T-cell (primary cell): ENCODE measurements around the gene ARAP1. TPM values are rescaled to one million over a fixed set of nuclear protein-coding genes. Genes with fewer than 3 reads are reported as not detected.
A peak's percentile ranks its signal among the peaks of the same experiment; 100 is the strongest.

Experiments
- ATAC-seq, 4 experiments: fragments of 200-7000 bp in 3 of 4; fragments of 150-1000 bp in 1 of 4; cut with Tn5 transposase; replicated peaks in 1 of 4; 1 replicate in 3 of 4; 2 replicates in 1 of 4; pipeline ENCODE4 v1.10.0; 2021; ENCODE audit warnings: moderate library complexity in 3 of 4, mild to moderate bottlenecking in 2 of 4, moderate number of reproducible peaks in 1 of 4
- CTCF ChIA-PET, 2 donors: fragments of 300-600 bp; sonication (Branson Sonifier 250); formaldehyde crosslinking; loops; one replicate each; lab custom pipeline; 2022; ENCODE audit warnings: antibody characterized with exemption in 2 of 2; lab: Charles Lee
- POLR2A ChIA-PET, 2 donors: fragments of 300-600 bp; sonication (Branson Sonifier 250); formaldehyde crosslinking; loops; one replicate each; lab custom pipeline; 2022; ENCODE audit warnings: antibody characterized with exemption in 2 of 2; lab: Charles Lee
- DNase-seq, 35 experiments: peaks; one replicate each; pipeline versions ENCODE4 v3.0.0 to v3.0.0-alpha.2; 2013 to 2023
- H3K27ac ChIP-seq: one replicate; pipeline ENCODE4 v1.5.1; 2013; ENCODE audit warnings: low read length
- H3K27me3 ChIP-seq, 2 experiments: replicated peaks in 1 of 2; 1 replicate in 1 of 2; 2 replicates in 1 of 2; pipeline versions ENCODE4 v1.6.1 to v1.7.0; 2013; ENCODE audit warnings: low read length in 1 of 2, mixed read lengths in 1 of 2; ENCODE audit not compliant: control insufficient read depth in 2 of 2, insufficient read depth in 2 of 2; ENCODE audit errors: extremely low read depth in 1 of 2
- H3K36me3 ChIP-seq, 2 donors: 1 replicate in 1 of 2; 2 replicates in 1 of 2; pipeline versions ENCODE4 v1.6.1 to v1.7.0; 2013; ENCODE audit warnings: low read length in 1 of 2; ENCODE audit not compliant: control insufficient read depth in 2 of 2, insufficient read depth in 1 of 2; ENCODE audit errors: extremely low read depth in 1 of 2
- H3K4me1 ChIP-seq, 2 experiments: 1 replicate in 1 of 2; 2 replicates in 1 of 2; pipeline versions ENCODE4 v1.6.1 to v1.7.0; 2013; ENCODE audit warnings: low read length in 2 of 2, mixed read lengths in 1 of 2; ENCODE audit not compliant: insufficient read depth in 2 of 2, control insufficient read depth in 1 of 2; ENCODE audit errors: extremely low read depth in 1 of 2
- H3K4me3 ChIP-seq, 2 donors: 1 replicate in 1 of 2; 2 replicates in 1 of 2; pipeline versions ENCODE4 v1.5.1 to v1.7.0; 2013; ENCODE audit warnings: mild to moderate bottlenecking in 2 of 2, low read length in 1 of 2, moderate library complexity in 1 of 2; ENCODE audit not compliant: control insufficient read depth in 1 of 2; ENCODE audit errors: extremely low read depth in 1 of 2
- H3K9me3 ChIP-seq: 2 replicates; pipeline ENCODE4 v1.7.0; 2013
- H3K27ac Mint-ChIP-seq, 2 donors: one replicate each; pipeline ENCODE4 v1.8.0; 2020 to 2021; ENCODE audit warnings: mild to moderate bottlenecking in 2 of 2, mixed read lengths in 2 of 2
- H3K27me3 Mint-ChIP-seq, 2 donors: one replicate each; pipeline ENCODE4 v1.8.0; 2021 to 2022; ENCODE audit warnings: mixed read lengths in 2 of 2
- H3K36me3 Mint-ChIP-seq: one replicate; pipeline ENCODE4 v1.8.0; 2021; ENCODE audit warnings: mixed read lengths
- H3K4me1 Mint-ChIP-seq, 3 donors: one replicate each; pipeline ENCODE4 v1.8.0; 2020 to 2022; ENCODE audit warnings: mixed read lengths in 3 of 3, mild to moderate bottlenecking in 1 of 3
- H3K4me3 Mint-ChIP-seq, 3 donors: one replicate each; pipeline ENCODE4 v1.8.0; 2020 to 2022; ENCODE audit warnings: mild to moderate bottlenecking in 3 of 3, mixed read lengths in 3 of 3, moderate library complexity in 3 of 3
- H3K9me3 Mint-ChIP-seq, 3 donors: one replicate each; pipeline ENCODE4 v1.8.0; 2020 to 2022; ENCODE audit warnings: mixed read lengths in 3 of 3
- WGBS: methylation state at CpG from one replicate; pipeline ENCODE4 v1.1.5; 2013; ENCODE audit warnings: missing lambda C conversion rate; ENCODE audit not compliant: insufficient coverage; 5-methylcytosine and 5-hydroxymethylcytosine counted together
- total RNA-seq, 35 experiments: library from RNA in 6 of 35; stranded (reverse) in 6 of 35; fragments of 120-200 nt in 1 of 35; gene quantifications; one replicate each; pipeline versions ENCODE4 v1.2.1 to v1.2.4 and lab custom pipeline; 2013 to 2026

Gene ARAP1
- total RNA-seq, 5 donors from 2014 or later (not counting 1 experiment from before 2014, with no cell fraction given): 117 to 162 (median 148) TPM

DNA sequence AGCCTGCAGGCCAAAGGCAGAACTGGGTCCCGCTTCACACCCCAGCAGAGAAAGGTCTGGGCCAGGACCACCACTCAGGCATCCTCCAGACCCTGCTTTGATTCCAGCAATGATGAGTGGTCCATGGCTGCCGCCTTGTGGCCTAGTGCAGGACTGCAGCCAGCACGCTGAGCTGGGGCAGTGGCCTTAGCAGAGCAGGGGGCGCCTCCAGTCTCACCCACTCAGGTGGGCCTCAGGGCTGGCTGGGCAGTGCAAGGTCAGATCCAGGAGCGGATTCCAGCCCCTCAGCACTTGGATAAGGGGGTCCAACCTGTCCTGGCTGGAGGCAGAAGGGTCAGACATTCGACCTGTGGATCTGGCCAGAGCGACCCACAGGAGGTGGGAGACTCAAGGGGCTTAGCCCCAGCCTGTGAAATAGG, 68.4 kb downstream of the ARAP1 start:
- peaks cover 20% of the 10 kb centered on the region for H3K36me3 Mint-ChIP-seq
- peak; percentile 17 to 74 (median 55) for DNase-seq
- H3K4me3 Mint-ChIP-seq: no peak overlapping the region
- peak; percentile 64 to 81 (median 70) for ATAC-seq
- no peak overlapping the region for H3K4me3 ChIP-seq
- H3K36me3 ChIP-seq: peaks cover 14 to 31% of the 10 kb centered on the region in 2 donors
- peaks cover 14 to 29% (median 14%) of the 10 kb centered on the region in 3 donors for H3K4me1 Mint-ChIP-seq
- ChIA-PET POLR2A (no interaction called here), CTCF (interaction anchor here (0.6 to 2.1 kb wide), 6 partner anchors 92 to 497 kb away, joined by 3 to 10 read pairs (median 4); no protein-coding TSS in a partner anchor)
- 45% methylated on average over 7 of the region's 7 CpGs for WGBS
- peaks cover 0 to under 1% of the 10 kb centered on the region in 2 experiments for H3K27me3 ChIP-seq
- H3K27me3 Mint-ChIP-seq: no peaks in the 10 kb centered on the region
- peak overlapping the region; percentile 31 to 52 for H3K27ac Mint-ChIP-seq
- H3K27ac ChIP-seq: no peak overlapping the region
- no peaks in the 10 kb centered on the region for H3K9me3 ChIP-seq
- H3K9me3 Mint-ChIP-seq: no peaks in the 10 kb centered on the region
- H3K4me1 ChIP-seq: peaks cover 0 to 7% of the 10 kb centered on the region in 2 experiments

DNA sequence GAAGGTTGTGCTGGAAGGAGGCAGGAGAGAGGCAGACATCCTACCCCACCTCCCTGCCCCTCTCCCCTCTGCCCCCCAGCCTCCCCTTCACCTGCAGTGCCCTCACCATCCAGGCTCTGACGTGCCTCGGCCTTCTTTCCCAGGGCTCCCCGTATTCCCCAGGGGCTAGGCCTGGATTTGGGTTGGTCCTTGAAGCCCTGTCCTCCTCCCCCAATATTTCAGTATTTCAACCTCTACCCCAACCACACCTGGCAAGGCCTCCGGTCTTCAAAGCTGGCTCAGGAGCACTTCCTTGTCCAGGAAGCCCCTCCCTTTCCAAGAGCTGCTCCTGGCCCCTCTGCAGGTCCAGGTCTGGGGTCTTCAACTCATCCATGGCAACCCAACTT, 69.4 kb downstream of the ARAP1 start:
- POLR2A ChIA-PET: no interaction called here
- ATAC-seq (no peak), DNase-seq (no peak)
- Histone ChIP-seq H3K27ac (no peak overlapping the region), H3K27me3 (peaks cover 0 to 9% of the 10 kb centered on the region in 2 experiments), H3K4me1 (peaks cover 0 to 7% of the 10 kb centered on the region in 2 experiments), H3K9me3 (no peaks in the 10 kb centered on the region), H3K4me3 (no peak overlapping the region), H3K36me3 (peaks cover 12 to 22% of the 10 kb centered on the region in 2 donors)
- H3K36me3 Mint-ChIP-seq: peaks cover 10% of the 10 kb centered on the region
- peaks cover 0 to 5% of the 10 kb centered on the region in 2 donors for H3K27me3 Mint-ChIP-seq
- CTCF ChIA-PET: interaction anchor here (0.6 to 2.1 kb wide), 5 partner anchors 91 to 497 kb away, joined by 3 to 10 read pairs (median 4); no protein-coding TSS in a partner anchor
- H3K4me3 Mint-ChIP-seq: no peak overlapping the region
- peaks cover 13 to 25% (median 20%) of the 10 kb centered on the region in 3 donors for H3K4me1 Mint-ChIP-seq
- H3K27ac Mint-ChIP-seq: no peak overlapping the region
- WGBS: 74% methylated on average over 2 of the region's 4 CpGs
- no peaks in the 10 kb centered on the region for H3K9me3 Mint-ChIP-seq

DNA sequence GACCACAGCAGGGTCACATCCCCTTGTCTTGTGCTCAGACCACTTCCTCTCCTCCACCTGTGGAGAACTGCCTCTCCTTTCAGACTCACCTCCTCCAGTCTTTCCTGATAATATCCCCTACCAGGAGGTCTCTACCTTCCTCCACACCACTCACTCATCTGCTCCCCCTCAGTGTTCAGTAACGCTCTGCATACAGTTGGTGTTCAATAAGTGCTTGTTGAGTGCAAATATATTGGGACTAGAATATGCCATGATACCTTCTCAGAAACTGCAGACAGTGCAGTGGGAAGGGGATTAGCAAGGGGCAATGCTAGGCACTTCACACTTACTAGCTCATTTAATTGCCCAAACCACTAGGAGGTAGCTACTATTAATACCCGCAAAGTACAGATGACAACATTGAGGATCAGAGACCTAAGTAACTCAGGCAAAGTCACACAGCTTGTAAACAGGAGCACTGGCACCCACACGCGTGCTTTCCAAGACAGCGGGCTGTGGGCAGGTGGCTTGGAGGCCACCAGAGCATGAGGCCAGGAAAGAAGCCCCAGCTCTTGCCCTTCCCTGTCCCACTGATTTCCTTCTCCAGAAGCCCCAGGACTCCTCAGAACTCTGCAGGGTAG, 69.9 kb downstream of the ARAP1 start:
- ATAC-seq (no peak), DNase-seq (no peak)
- no peak overlapping the region for H3K4me3 ChIP-seq
- no peaks in the 10 kb centered on the region for H3K9me3 ChIP-seq
- Mint-ChIP-seq H3K36me3 (peaks cover 10% of the 10 kb centered on the region), H3K4me3 (no peak overlapping the region), H3K27me3 (peaks cover 0 to 7% of the 10 kb centered on the region in 2 donors), H3K4me1 (peaks cover 13 to 22% (median 20%) of the 10 kb centered on the region in 3 donors), H3K27ac (no peak overlapping the region), H3K9me3 (no peaks in the 10 kb centered on the region)
- 86% methylated on average over 1 of the region's 5 CpGs for WGBS
- peaks cover 1 to 13% of the 10 kb centered on the region in 2 experiments for H3K27me3 ChIP-seq
- peaks cover 0 to 7% of the 10 kb centered on the region in 2 experiments for H3K4me1 ChIP-seq
- no peak overlapping the region for H3K27ac ChIP-seq
- CTCF ChIA-PET: interaction anchor here in 1 of 2 donors (0.6 to 2.1 kb wide), 3 partner anchors 149 to 211 kb away, joined by 3 to 10 read pairs (median 4); no protein-coding TSS in a partner anchor
- POLR2A ChIA-PET: no interaction called here
- H3K36me3 ChIP-seq: peaks cover 9 to 19% of the 10 kb centered on the region in 2 donors

DNA sequence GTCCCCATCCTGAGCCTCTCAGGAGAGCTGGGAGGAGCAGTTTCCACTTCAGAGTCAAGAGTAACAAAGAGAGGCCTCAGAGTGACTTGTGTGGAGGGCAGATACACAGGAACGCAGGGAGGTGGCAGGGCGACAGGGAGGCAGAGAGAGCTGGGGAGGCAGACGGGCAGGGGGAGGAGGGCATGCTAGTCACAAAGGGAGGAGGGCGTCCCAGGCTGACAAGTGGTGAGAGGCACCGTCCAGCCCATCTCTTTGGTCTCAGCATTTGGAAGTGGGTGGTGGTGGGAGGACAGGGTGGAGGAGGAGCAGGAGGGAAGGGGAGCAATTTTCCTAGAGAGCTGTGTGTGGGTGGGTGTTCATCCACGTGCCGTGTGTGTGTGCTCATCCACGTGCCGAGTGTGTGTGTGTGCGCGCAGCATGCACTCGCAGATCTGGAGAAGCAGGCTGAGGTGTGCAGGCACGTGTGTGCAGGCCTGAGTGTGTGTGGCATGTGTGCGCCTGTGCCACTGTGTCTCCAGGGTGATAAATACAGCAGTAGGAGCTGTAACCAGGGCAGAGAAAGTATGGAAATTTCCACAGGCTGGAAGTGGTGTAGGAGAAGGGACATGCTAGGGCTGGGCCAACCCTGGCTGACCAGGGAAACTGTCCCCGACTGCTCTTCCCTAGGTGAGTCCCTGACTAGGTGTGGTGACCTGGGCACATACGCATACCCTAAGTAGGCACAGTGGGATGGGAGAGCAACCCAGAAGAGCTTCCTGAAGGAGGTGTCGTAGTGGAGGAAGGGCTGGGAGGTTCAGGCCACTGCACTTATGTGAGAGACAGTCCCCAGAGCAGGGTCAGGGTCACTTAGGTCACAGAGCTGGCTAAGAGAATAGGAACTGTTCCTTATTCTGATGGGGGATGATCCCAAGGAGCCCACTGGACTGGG, 70.7 kb downstream of the ARAP1 start:
- H3K27me3 ChIP-seq: peaks cover 2 to 21% of the 10 kb centered on the region in 2 experiments
- DNase-seq (no peak), ATAC-seq (no peak)
- peaks cover 0 to 13% of the 10 kb centered on the region in 2 experiments for H3K4me1 ChIP-seq
- Mint-ChIP-seq H3K4me1 (peaks cover 10 to 20% (median 12%) of the 10 kb centered on the region in 3 donors), H3K4me3 (no peak overlapping the region), H3K9me3 (no peaks in the 10 kb centered on the region), H3K36me3 (peaks cover 8% of the 10 kb centered on the region), H3K27me3 (peaks cover 0 to 10% of the 10 kb centered on the region in 2 donors), H3K27ac (no peak overlapping the region)
- 55% methylated on average over 16 of the region's 17 CpGs for WGBS
- ChIA-PET POLR2A (no interaction called here), CTCF (interaction anchor here in 1 of 2 donors (0.7 kb wide), 1 partner anchor 150 kb away, joined by 3 read pairs; no protein-coding TSS in a partner anchor)
- no peak overlapping the region for H3K4me3 ChIP-seq
- peaks cover 3 to 15% of the 10 kb centered on the region in 2 donors for H3K36me3 ChIP-seq
- no peak overlapping the region for H3K27ac ChIP-seq
- no peaks in the 10 kb centered on the region for H3K9me3 ChIP-seq

DNA sequence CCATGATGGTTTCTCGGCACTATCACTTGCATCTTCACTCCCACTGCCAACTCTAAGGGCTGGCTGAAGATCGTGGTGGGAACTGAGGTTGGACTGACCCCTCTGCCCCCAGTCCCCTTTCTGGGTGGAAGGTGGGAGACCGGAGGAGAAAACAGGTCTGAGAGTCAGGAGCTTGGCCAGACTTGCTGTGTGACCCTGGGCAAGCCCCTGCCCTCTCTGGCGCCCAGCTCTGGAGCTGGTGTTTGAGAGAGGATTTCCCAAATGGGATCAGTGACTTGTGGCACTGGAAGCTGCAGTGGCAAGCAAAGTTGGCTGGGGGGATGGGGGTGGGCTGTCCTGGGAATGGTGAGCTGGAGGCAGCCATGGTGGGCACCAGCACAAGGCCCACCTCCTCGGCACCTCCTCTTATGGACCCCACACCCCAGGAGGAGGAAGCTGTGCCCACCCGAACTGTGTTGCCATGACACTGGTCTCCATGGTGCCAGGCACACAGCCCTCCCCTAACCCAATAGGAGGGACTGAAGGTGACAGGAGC, 71.5 kb downstream of the ARAP1 start:
- DNase-seq (no peak), ATAC-seq (no peak)
- no peak overlapping the region for H3K27ac ChIP-seq
- peak overlapping the region in 1 of 2 donors; percentile 11 for H3K27ac Mint-ChIP-seq
- ChIA-PET CTCF (interaction anchor here (0.6 to 0.9 kb wide), 3 partner anchors 12 to 745 kb away, joined by 3 read pairs; no protein-coding TSS in a partner anchor), POLR2A (no interaction called here)
- no peak overlapping the region for H3K4me3 ChIP-seq
- peaks cover 3% of the 10 kb centered on the region for H3K36me3 Mint-ChIP-seq
- no peaks in the 10 kb centered on the region for H3K9me3 ChIP-seq
- H3K4me1 Mint-ChIP-seq: peaks cover 9 to 16% (median 11%) of the 10 kb centered on the region in 3 donors
- H3K27me3 ChIP-seq: peaks cover 2 to 29% of the 10 kb centered on the region in 2 experiments
- WGBS: 79% methylated on average over 2 of the region's 6 CpGs
- H3K36me3 ChIP-seq: peaks cover 2 to 15% of the 10 kb centered on the region in 2 donors
- peaks cover 0 to 15% of the 10 kb centered on the region in 2 experiments for H3K4me1 ChIP-seq
- H3K4me3 Mint-ChIP-seq: no peak overlapping the region
- peaks cover 0 to 18% of the 10 kb centered on the region in 2 donors for H3K27me3 Mint-ChIP-seq
- no peaks in the 10 kb centered on the region for H3K9me3 Mint-ChIP-seq
